GM18858 (cell line): ENCODE data around the gene CTXN3.

Experiments
- ATAC-seq: cut with Tn5 transposase; IDR thresholded peaks from one replicate; pipeline ENCODE4 v1.9.1; 2021; ENCODE audit not compliant: unreplicated experiment

Gene CTXN3

DNA sequence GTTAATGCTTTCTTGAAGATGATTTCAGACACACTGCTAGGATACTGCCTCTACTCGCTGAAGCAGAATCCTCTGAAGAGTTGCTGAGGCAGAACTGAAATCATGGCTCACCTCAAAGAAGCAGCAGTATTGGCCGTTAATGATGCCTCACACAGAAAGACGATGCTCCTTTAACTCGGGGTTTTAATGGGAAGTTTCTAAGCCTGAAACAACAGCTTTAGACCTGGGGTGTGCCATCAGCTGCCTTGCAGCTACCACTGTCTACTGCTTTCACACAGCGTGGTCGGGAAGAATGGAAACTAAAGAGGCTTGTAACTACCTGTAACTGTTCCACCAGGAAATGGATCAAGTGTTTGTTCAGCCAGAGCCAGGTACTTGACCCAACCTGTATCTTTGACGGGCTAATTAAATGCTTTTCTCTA is at the start of gene CTXN3:
TSS of gene CTXN3 (plus strand) at position 65 of the 422 bp plus-strand sequence. CDS start 8,440 bp downstream, outside the sequence.
- ATAC-seq, result no peak

DNA sequence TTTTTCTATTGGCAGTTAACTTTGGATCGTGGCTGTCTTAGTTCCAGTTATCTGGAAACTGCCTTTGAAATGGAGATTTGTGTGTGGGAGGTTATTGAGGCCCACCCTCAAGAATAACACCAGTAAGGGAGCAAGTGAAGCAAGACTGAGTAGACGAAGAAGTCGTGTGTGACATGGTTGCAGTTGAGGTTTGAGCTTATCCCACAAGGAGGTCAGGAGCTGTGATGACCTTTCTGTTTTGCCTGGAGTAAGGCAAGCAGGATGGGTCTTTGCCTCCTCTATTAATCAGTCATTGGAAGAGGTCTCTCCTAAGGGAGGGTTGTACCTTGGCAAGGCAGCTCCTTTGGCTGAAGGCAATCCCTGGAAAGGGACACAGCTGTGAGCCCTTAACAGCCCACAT is 49.6 kb upstream of the CTXN3 start:
- ATAC-seq, result no peak

DNA sequence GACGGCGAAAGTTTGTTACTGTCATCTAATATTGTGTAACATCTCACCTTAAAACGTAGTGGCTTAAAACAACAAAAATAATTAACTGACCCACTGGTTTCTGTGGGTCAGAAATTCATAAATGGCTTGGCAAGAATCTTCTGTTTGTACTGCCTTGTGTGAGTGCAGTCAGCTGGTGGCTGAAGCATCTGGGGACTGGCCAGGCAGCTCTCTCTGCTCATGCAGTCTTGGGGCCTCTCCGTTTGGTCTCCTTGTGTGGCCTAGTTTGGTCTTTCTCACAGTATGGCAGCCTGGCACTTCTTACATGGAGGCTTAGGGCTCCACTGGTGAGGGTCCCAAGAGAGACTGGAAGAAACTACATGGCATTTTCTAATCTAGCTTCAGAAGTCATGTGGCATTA is 49.0 kb upstream of the CTXN3 start:
- ATAC-seq, result no peak

DNA sequence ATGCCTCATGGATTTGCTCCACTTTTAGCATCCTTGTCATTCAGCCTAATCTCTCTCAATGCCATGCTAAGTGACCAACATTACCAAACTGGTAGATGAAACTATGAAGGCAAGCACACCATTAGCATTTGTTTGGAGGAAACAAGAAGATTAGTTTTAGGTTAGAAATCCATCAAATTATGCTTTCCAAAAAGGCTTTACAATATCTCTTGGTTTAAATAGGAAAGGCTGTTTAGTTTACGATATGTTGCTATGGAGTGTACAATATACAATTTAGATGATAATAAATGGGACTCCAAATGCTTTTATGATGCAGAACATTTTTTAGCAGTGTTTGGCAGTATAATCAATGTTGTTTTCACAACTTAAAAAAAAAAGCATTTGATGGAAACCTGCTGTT is 47.8 kb upstream of the CTXN3 start:
- no peak for ATAC-seq

DNA sequence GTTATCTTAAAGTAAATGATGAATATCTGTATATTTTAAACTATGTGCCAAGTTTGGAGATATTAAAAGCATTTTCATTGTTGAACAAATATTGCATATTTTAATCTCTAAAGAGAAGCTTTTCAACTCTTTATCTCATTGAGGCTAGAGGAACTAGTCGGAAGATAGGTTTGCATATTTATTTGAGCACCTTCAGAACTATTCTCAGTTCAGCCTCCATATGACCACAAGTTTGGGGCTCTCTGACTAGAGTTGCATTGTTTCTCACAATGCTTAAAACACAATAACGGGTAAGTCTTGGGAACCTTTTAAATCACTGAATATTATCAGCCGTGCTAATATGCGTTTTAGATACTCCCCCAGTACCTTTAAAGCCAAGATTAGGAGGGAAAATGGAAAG is 47.3 kb upstream of the CTXN3 start:
- ATAC-seq, result no peak

DNA sequence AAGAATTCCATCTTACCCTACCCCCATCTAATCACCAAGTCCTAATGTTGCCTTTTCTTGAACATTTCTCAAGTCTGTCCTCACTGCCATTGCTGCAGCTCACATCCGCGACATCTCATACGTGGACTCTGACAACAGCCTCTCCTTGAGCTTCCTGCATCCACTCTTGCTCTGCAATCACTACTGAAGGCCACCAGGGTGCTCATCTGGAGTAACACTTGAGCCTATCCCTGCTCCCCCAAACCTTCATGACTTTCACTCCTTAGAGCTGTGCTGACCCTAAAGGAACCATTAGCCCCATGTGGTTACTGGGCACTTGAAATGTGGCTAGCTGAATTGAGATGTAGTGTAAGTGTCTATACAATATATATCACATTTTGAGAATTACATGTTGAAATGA is 46.4 kb upstream of the CTXN3 start:
- no peak for ATAC-seq

DNA sequence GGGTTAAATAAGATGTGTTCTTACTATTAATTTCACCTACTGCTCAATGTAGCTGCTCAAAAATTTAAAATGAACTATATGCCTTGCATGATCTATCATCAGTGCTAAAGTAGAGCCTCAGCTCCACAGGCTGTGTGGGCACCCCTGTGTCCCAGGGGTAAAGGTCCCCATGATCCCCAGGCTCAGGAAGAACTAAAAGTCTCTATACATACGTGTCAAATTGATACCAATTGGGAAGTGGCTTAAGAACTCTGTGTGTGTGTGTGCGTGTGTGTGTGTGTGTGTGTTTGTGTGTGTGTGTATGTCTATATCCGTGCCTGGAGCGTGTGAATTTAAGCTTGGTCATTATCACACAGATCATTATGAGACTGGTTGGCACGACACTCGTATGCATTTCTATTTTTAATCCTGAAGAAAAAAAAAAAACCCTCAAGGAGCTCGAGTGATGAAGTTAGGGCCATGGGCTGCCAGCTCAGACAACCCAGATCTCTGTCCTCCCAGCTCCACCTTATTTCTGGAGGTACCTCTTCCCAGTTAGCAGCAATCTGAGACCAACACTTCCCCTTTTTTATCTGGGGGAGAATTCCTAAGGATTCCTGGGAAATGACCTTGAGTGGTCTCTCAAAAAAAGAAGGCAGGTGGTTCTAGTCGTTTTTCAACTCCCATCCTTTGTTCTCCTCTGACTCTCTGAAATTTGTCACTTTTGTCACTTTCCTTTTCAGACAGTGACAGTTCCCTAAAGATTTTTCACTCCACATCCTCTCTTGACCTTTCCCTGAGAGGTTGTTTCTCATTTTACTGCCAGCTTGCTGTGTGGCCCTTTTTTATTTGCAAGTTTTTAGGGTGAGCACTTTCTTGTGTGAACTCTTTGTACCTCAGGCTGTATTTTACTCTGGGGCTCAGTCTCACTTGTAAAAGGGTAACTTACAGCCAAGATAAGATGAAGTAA is 45.7 kb upstream of the CTXN3 start:
- no peak for ATAC-seq

DNA sequence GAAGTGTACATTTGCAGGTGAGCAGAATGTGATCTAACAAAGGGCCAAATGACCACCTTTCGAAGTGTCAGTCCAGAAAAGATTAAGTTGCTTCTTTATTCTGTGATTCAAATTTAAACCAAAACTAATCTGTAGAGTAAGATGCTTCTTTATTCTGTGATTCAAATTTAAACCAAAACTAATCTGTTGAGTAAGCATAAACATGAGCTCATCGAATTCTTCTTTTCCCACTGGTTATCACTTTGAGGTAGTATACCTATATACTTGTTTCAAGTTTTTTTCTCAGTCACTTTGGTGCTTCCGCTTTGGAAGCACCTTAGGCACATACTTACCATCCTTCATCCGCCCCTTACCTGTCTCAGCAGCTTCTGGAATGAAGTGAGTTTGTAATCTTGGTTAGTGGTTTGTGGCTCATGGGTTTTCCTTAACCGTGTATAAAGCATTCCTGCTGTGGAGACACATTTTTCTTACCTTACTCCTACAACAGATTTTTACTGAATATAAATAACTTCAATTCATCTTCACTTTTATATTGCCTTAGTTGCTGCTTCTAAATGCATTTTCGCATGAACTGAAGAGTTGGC is 40.7 kb upstream of the CTXN3 start:
- no peak for ATAC-seq

DNA sequence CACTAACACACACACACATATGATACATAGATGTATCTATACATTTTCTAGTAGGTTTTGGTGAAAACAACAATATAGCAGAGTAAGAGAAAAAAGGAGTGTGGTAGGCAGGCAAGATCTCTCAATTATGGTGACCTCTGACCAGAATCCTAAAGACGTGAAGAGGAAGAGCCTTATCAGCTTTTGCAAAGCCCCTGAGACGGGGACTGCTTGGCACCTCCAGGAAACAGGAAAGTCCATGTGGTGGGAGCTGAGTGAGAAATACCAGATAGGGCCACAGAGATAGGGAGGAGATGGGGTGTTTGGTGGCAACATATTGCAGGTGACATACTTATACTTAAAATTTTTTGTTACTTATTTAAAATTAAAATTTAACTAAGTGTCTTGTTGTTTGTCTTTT is 39.9 kb upstream of the CTXN3 start:
- no peak for ATAC-seq

DNA sequence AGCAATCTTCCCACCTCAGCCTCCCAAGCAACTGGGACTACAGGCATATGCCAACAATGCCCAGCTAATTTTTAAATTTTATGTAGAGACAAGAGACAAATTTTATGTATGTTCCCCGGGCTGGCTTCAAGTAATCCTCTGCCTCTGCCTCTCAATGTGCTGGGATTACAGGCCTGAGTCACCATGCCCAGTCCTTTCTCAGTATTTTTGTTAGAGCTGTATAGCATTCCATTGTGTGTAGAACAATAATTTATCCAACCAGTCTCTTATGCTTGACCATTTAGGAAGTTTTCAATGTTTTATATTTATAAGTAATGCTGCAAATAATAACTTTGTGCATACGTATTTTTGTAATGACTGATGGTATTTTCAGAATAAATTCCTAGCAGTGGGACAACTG is 38.9 kb upstream of the CTXN3 start:
- no peak for ATAC-seq

DNA sequence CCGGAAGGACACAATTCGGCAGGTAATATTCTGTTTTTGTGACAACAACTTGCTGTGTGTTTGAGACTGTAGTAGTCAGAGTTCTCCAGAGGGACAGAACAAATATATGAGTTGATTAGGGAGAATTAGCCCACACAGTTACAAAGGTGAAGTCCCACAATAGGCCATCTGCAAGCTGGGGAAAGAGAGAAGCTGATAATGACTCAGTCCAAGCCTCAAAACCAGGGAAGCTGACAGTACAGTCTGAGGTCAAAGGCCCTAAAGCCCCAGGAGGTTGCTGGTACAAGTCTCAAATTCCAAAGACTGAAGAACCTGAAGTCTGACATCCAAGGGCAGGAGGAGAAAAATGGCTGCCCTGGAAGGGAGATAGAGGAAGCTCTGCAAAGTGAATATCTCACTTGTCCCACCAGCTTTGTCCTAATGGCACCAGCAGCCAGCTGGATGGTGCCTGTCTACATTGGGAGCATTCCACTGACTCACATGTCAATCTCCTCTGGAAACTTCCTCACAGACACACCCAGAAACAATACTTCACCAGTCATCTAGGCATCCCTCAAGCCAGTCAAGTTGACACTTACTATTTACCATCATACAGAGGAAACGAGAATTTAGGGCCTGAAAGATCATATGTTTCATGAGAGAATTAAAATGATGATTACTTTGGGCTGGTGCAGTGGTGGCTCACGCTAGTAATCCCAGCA is 36.3 kb upstream of the CTXN3 start:
- ATAC-seq, result no peak

DNA sequence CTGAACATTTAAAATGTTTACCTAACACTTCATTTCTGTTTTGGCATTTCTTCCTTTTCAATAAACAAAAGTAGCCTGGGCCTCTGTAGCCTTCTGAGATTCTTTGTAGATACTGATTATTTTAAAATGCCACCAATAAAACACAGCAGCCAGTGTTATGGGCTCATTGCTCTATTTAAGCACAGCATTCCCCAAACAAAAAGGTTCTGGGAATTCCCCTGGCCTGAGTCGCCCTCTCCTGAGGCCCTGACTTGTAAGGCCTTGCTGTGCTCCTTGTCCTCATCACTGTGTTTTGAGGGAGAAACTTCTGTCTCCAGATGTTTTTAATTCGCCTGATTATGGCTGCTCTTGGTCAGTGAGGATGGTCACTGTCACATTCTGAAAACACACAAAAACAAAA is 33.0 kb upstream of the CTXN3 start:
- no peak for ATAC-seq

DNA sequence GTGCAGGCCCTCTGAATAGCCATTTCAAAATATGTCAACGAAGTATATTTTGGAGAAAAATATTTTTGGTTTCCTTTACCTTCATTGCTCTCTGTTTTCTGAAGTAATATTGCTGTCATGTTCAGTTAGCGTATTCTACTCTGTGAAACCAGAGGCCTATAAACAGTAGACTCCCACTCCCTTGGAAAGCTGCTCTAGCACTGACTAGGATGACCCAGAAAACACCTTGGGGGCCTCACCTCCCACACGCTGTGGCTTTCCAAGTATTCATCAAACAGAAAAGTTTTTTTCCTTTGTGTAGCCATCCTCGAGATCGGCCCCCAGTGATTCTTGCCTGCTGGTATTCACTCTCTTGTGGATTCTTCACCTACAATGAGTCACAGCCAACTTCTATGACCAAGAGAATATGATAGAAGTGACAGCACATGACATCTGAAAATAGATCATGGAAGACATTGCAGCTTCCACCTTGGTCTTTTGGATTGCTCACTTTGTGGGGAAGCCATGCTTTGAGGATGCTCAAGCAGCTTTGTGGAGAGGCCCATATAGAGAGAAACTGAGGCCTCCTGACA is 28.9 kb upstream of the CTXN3 start:
- no peak for ATAC-seq

DNA sequence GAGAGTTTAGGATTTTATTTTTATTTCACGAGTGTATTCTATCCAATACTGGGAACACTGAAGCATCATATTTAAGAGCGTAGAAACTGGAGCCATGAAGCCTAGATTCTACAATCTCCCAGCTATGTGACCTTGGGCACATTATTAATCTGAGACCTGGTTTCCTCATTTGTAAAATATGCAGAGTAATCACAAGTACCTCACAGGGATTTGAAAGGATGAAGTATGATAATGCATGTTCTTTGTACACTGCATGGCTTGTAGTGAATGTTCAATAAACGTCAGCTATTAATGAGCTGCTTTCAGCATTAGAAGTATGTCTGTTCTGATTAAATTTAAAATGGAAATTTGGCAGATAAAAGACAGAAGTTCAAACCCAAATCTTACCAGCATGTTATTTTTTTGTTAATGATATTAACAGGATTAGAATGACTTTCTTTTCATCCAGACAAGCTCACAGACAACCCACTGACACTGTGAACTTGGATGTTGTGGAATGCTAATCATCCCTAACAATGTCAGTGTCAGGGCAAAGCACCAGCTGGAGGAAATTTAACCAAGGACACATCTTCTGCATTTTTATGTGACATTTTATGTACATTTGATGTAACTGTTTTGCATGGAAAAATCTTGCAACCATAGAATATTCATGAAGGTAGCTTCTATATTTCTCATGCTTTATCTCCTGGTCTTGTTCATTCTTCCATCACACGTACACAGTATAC is 27.1 kb upstream of the CTXN3 start:
- no peak for ATAC-seq

DNA sequence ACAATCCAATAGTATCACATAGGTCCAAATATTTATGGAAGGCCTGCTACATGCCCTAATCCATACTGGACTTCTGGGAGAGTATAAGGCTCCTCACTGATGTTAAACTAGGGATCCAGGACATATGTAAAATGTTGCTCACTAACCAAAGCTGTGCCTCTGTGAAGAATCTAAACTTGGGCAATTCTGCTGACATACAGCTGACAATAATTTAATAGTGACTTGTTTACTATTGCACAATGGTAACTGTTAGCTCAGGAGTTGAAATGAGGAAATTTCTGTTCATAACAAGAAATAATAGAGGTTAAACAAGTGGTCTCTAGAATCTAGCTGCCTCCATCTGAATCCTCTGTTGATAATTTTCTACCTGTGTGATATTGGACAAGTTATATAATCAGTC is 14.9 kb upstream of the CTXN3 start:
- ATAC-seq, result no peak

DNA sequence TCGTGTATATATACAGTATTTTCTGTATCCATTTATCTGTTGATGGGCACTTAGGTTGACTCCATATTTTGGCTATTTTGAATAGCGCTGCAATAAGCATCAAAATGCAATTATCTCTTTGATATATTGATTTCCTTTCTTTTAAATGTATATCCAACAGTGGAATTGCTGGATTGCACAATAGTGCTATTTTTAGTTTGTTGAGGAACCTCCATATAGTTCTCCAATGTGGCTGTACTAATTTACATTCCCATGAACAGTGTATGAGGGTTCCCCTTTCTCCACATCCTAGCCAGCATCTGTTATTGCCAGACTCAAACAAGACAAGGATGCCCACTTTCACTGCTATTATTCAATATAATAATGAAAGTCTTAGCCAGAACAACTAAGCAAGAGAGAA is 9.1 kb upstream of the CTXN3 start:
- no peak for ATAC-seq

DNA sequence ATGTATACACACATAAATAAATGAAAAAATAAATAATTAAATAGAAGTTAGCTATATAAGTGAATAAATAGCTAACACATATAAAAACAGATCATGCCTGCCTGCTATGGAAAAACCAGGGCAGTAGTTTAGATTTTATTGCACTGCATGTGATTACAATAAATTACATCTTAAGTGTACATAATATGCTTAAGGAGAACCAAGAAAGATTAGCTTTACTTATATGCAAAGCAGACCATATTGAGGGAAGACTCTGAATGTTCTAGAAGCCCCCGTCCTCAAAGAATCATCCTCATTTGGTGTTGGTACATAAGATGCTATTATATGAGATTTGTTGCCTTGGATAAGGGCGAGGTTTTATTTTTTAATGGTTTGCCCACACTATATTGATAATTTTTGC is 5.9 kb upstream of the CTXN3 start:
- no peak for ATAC-seq

DNA sequence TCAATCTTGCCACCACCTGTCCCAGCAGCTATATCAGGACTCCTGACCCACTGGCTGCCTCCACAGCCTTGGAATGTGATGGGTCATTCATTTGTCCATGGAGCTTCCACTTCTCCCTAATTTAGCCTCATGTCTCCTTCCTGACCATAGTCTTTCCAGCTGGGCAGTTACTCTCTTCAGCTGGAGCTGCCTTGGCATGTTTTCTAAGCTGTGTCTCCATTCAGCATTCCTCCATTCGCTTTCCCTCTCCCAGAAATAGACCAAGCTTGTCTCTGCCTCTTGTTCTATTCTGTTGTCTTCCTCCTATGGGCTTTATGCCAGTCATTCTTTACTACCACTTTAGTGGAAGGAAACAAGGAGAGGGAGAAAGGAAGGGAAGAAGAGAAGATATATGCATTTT is 5.3 kb upstream of the CTXN3 start:
- no peak for ATAC-seq

DNA sequence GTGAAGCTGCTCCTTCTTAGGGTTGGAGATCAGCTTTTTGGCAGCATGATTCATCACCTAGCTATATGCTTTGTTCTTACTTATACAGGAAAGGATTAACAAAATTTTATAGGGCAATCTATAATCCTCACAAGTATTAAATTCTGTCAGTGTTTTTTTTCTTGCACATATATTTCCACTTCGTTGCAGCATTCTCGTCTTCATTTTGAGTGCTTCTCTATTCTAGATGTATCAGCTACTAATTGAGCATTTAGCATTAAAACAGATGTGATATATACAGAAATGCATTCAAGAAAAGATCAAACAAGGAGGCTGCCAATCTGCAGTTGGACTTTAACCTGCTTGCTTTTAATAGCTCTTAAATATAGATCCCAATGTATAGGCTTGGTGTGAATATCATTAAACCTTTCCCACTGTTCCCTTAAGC is 3.6 kb upstream of the CTXN3 start:
- no peak for ATAC-seq

DNA sequence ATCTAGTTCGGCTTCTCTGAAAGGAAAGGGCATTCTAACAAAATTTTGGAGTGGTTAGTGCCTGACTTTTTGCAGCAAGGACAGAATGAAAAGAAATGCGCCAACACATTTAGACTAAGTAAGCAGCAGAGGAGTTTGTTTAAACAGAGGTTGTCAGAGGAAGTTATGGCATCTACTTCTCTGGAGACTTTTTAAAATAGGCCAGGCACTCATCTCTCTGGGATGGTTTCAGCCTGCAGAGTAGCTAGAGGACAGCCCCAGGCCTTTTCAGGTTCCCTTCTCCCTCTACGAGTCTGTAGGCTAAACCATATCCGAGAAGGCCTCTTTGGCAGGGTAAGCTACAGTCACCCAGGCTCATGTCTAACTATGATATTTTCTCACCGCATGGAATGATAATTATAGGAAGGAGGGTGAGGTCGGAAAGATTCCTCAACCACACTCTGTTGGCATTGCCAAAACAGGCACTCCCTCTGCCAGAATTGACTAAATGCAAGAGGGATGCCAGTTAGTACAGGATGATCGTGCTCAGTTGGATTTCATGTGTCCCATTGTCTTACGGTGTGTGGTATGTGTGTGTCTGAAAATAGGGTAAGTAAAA is 1.4 kb upstream of the CTXN3 start:
- ATAC-seq, result no peak

DNA sequence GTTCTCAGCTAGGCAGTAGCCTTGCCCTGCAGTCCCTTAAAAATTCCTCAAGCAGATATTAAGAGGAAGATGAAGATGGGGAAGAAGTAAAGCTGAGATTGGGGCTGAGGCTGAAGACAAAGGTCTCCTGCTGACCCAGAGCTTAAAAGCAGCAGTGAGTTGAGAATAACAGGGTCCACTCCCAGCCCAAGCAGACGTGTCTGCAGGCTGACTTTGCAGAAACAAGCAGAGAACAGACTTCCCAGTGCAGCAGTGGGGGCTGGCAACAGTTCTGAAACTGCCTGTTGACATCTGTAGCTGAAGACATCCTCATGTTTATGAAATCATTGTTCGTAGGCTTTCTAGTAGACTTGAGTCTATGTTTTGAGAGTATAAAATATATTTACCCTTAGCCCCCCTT is 1.1 kb downstream of the CTXN3 start:
- no peak for ATAC-seq
